Hematopoietic multipotent progenitor cell treated with erythropoietin and hydrocortisone succinate and interleukin-3 and kit ligand, for 17 days (in vitro differentiated cells): ENCODE measurements around the gene RPLP2.

ENCODE experiments used
- DNase-seq: peaks from one replicate; pipeline ENCODE4 v3.0.0-alpha.2; 2015; ENCODE audit warnings: low spot score

RPLP2 gene

DNA sequence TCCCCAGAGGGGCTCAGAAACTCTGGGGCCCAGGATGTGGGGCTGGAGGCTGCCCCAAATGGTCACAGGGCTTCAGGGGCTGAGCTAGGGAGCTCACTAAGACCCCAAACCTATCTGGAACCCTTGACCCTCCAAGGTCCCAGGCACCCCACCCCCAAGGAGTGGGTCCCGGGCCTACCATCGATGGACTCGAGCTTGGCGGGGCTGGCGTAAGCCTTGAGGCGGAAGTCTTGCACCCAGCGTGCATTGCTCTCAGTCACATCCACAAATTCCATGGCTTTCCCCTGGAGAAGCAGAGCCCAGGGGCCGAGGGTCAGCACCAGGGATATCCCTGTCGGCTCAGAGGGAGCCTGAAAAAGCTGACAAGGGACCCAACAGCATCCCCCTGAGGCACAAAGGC lies 35.9 kb upstream of the RPLP2 start:
- DNase-seq: no peak

DNA sequence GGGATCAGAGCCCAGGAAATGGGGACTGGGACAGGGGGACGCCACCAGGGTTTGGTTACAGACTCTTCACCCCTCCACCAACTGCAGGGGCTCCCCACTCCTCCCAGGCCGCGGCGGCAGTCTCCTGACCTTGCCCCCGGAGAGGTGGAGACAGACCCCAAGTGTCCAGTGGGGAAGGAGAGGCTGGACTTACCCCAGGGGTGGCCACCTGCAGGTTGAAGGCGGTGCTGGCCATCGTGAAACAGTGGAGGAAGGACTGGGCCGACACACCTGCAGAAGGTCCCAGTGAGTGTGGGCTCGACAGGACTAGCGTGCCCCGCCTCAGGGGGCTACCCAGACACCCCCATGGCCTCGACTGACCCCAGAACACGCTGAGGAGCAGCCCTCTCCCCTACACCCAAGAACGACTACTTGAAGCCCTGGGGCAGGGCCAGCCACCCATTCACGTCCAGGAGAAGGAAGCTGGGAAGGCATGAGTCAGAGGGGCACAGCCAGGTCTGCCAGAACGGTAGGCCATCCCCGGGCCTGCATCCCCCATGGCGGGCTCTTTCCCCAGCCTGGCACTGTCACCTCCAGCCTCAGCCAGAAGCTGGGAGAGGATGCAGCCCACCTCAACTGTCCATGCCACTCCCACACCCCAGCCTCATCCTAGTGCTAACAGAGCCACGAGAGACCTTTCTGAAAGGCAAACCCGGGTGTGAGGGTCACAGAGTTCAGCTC lies 34.7 kb upstream of the RPLP2 start:
- DNase-seq: no peak

DNA sequence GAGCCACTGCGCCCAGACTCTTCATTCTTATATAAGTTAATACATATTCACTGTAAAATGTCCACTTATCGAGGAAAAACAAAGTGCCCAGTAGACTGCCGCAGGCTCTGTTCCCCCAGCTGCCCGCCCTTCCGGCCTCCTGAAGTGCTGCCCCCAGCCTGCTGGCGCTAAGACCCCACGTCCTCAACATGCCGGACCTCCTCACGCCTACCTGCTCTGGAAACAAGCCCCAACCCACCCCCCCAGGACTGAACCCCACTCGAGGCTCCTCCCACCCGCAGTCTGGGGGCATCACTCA lies 33.6 kb upstream of the RPLP2 start:
- DNase-seq: no peak

DNA sequence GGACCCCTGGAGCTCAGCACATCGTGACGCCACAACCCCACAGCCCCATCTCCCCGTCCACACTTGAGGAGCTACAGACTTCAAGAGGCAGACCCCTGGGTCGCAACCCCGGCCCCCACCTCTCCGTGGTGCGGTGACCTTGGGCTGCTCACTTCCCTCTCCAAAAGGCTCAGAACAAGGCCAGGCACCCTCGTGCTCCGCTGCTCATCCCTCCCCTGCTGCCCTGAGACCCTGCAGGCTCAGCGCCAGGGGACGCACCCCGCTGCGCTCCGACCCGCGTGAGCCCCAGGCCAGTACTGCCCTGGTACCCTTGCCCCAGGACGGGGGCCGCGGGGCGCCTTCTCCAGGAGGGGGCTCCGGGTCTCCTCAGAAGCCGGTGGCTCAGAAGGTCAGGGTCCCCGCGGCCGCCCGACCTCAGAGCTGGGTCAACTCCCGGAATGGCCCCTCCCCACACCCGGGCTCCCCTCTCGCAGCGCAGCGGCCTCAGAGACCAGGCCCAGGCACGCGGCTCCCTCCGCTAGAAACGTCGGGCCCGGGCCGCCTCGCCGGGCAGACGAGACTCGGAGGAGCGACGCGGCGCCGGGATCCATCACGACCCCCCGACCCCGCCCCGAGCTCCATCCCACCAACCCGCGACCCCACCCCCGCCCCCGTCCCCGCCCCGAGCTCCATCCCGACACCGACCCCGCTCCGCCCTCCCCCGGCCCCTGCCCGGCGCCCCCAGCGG lies 33.0 kb upstream of the RPLP2 start:
- peak; percentile 46 for DNase-seq

DNA sequence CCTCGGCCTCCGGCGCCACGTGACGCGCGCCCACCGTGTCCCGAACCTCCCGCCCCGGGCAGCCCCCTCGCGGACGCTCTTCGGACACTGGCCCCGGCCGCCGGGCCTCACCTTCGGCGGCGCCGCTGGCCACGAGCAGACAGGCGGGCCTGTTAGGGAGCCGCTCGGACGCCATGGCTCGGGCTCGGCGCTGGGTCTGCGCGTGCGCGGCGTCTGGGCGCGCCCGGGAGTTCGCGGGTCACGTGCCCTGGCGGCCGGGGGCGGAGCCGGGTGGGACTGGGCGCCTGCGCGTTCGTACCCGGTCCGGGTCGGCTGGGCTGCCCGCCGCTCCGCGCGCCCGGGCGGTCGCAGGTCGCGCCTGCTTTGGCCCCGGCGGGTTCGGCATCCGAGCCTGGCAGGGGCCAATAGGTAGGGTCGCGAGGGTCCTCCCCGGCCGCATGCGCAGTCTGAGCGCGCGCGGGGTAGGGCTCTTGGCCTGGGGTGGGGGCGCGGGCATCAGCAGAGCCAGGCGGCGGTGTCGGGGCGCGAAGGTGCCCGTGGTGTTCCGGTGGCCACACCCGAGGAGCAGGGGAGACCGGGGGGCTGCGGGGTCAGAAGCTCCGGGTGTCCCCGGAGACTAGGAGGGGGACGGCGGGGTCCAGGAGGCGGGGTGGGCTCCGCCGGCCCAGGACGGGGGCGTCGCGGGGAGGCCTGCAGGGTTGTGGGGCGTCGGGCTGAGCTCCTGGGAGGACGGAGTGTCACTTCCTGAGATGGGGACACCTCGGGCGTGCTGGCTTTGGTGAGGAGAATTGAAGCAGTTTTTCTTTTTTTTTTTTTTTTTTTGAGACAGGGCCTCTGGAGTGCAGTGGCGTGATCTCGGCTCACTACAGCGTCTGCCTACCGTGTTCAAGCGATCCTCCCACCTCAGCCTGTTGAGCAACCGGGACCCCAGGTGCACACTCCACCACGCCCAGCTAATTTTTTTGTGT lies 32.2 kb upstream of the RPLP2 start, which contains the start of gene GATD1:
GATD1 (minus strand) TSS at position 200 of the 968 bp plus-strand sequence; CDS start at position 175, 25 bp downstream.
- peak; percentile 95 for DNase-seq

DNA sequence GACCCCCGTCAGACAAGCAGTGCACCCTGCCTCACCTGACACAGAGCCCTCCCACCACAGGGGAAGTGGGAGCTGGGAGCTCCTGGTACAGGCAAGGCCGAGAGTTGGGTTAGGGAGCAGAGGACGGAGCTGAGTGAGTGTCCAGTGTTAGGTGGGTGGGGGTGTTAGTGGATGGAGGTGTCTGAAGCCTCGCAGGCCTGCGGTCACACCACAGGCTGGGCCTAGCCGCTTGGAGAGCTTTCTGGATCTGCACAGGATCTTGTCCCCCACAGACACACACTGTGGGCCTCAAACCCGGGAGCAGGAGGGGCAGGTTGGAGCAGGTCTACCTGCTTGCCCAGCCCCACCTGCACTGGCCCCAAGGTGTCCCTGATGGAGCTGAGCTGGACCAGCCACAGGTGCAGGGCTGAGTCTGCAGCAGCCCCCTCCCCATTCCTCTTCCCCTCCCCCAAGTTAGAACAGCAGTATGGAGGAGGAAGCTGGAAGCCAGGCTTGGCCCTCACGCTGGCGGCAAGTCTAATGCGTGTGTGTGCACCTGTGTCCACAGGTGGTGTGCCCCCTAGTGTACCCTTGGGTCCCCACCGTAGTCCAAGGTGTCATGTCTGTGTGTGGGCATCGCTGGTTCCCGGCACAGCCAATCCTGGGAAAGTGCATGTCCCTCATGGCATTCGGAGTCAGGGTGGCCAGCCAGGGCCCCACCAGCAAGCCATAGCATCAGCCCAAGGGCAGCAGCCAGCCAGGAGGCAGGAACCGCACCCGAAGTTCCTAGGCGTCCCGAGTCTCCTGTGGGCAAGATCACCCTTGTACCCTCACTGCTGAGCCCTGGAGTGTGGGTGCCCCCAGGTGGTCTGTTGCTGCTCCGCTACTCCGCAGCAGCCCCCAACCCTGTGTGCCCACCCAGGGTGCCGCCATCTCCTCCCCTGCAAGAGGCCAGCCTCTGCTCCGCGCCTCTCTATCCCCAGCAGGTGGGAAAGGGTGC lies 30.5 kb upstream of the RPLP2 start:
- DNase-seq: no peak

DNA sequence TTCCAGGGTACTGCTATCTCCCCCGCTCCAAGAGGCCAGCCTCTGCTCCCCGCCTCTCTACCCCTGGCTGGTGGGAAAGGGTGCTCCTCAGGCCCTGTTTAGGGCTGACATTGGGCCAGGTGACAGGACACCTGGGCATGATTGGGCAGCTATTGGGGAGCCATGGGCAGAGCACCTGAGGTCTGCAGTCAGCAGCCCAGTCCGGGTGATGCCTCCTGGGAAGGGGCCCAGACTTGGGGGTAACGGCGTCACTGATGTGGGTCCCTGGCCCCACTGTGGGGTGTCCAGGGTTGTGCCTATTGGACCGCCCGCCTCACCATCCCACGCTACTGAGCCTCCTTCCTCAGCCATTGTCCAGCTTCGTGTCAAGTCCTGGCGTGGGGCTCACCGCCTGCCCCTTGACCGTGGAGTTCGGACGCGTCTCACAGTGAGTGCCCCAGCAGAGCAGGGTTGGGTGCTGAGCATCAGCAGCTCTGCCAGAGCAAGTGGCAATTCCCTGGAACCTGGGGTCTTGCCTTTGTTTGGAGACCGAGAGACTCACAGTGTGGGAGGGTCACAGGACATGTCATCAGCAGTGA lies 29.7 kb upstream of the RPLP2 start:
- DNase-seq: no peak

DNA sequence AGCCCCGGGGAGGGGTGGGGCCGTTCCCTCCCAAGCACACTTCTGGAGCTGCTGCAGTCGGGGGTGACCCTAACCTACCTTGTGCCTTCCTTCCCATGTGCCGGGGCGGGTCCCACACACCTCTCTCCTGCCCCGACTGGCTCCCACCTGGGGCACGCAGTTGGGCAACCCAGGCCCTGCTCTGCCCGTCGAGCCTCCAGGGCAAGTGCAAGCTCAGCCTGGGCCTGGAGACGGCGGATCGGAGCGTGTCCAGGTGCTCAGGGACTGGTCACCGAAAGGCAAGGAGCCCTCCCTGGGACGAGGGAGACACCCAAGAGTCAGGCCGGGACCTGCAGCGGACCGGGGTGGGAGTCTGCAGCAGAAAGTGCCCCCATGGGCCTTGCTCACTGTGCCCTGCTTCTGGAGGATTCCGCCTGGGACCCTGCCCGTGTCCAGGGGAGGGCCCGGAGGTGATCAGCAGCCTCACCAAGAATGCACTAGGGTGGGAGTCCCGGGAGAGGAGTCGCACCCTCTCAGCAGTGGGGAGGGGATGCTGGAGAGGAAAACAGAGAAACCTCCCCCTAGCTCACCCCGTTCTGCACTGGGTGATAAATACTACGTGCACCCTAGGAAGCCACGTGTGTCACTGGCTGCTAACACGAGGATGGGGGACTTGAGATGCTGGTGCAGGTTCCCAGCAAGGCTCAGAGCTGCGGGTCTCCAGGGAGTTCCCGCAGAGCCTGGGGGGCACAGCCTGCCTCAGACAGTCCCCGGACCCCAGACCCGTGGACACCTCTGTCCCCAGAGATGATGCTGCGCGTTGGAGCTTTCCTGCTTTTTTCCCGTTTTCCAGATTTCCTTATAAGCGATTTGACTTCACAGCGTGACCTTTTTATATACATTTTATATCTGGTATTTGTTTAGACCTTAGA lies 27.2 kb upstream of the RPLP2 start:
- DNase-seq: no peak

DNA sequence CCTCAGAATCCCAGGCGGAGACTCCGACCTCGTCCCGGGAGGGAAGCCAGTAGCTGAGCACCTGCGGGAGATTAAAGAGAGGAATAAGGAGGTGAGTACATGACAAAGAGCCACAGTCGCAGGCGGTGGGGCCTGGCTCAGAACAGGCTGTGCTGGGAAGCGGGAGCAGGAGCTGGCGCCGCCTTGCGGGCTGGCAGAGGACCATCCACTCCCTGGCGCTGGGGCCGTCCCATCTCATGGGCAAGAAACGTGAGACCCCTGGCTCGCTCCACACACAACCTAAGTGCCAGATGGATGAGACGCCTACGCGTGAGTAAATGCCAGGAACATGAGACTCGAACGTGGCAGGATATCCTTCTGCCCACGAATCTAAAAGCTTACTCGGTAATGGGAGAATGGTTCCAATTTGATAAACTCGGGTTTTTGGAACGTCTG lies 26.2 kb upstream of the RPLP2 start:
- peak; percentile 44 for DNase-seq

DNA sequence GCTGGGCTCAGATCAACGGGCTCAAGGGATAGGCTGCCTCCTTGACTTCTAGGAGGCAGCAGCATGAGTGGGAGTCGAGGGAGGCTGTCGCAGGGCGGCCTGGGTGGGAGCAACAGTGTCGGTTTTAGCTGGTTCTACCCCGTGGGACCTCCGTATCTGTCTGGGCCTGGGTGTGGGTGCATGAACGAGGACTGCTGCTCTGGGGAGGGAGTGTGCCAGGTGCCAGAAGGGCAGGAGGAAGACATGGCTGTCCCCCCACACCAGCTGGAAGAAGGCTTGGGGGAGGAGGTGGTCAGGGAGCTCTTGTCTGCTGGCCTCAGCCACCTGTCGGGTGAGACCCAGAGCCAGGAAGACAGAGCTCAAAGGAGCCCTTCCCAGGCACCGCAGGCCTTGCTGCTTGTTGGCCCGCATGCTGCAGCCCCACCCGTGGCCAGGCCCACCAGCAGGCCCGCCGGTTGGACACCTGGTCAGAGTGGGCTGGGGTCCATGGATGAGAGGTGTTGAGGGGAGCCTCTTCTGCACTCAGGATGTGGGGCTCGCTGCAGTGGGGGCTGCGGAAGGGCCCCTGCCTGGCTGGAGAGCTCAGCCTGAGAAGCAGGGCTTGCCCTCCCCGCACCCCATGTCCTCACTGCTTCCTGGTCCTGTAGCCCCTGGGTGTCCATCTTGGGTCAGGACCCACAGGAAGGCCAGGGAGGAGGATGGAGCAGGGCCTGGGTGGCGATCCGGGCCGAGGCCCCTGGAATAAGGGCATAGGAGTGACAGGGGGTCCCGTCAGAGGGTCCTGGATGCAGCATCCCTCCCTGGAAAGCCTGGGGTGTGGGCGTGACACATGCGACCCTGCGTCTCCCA lies 23.3 kb upstream of the RPLP2 start:
- DNase-seq: no peak

DNA sequence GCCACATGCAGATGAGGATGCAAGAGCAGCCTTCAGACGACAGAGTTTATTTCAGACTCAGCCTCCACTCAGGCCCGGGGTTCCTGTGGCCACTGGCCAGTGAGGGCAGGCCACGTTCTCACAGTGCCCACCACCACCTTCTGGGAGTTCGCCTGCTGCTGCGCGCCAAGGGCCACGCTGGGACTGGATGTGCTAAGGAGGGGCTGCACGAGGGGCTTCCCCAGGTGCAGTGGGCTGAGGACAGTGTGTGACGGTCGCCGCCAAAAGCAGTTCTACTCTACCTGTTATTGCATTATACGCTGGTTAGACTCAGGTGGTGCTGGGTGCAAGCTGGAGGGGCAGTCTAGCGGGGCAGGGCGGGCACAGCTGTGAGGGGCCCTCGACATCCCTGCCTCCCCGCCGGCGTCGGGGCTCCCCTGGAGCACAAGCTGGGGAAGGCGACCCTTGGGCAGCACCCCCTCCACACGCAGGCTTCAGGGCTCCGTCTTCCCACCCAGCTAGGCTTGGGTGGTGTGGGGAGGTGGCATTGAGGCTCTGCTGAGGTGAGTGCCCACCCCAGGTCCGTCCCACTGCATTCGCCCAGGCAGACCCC lies 22.6 kb upstream of the RPLP2 start:
- DNase-seq: no peak

DNA sequence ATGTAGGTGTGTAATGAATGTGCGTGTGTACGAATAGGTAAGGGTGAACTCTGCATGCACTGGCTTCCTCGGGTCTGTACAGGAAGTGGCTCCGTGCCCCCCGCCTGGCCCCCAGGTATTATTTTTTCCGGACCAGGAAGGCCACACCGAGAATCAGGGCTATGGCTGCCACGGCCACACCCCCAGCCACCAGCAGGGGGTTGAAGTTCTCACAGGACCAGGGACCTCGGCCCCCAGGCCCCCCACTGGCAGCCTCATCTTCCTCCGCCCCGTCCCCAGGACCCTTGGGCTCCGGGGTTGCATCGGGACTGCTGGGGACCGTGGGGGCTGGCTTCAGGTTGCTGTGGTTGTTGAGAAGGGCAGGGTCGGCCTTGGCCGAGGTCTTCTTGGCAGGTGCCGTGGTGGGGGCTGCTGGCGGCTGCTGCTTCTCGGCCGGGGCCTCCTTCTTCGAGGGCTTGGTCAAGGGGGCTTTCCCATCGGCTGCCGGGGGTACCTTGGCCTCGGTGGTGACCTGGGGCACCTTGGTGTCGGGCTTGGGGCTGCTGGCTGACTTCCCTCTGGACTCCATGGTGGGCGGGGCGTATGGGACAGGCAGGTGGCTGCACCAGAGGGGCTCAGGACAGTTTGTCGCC lies 21.6 kb upstream of the RPLP2 start:
- no peak for DNase-seq

DNA sequence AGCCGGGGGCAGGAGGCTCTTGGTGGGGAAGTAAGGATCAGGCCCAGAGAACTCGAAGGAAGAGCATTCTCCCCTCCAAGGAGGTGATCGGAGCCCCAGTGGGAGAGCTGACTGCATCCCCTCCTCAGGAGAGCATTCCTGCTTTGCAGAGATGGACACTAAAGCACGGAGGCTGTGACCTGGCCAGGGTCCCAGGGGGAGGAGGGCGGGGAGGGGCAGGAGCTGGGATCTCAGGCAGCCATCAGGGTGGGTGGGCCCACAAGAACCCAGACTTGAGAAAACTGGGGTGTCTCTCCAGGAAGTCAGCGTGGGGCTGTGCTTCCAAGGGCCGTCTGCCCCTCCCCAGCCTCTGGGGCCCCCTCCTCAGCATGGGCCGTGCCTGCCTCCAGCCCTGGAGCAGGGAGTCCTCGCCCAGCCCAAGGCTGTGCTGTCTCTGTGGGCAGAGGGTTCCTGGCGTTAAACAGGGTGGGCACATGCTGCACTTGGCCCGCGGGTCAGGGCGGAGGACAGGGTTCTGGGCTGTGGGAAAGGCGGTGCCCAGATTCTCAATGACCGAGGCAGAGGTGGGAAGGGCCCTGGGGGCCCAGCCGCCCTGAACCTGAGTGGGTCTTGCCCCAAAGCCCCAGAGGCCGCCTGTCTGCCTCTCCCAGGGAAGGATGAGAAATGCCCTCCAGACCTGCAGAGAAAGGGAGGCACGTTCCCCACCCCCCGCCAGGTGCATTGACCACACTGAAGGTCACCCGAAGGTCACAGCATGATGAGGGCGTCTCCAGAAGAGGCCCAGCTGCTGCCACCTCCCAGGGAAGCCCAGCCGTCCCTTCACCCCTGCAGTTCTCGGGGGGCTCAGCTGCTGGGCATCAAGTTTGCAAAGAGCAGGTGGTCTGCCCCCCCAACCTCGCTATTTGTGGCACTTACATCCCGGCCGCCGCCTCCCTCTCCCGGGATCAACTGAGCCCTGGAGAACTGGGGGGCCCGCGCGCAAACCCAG lies 20.5 kb upstream of the RPLP2 start:
- no peak for DNase-seq

DNA sequence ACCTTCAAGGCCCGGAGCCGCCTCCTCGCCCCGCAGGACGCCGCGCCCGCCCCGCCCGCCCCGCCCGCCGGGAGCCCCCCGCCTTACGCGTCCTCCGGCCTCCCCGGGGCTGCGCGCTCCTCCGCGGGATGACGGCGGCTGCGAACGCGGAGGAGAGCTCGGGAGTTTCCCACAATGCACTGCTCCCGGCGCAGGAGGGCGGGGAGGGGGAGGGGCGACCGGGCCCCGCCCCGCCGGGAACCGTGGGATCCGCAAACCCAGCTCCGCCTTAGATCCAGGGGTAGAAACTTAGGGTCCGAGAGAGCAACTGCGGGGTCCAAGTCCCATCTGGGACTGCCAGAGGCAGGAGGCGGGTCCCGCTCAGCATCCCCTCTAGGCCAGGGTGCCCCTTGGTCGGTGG lies 19.8 kb upstream of the RPLP2 start, which contains the start of gene CEND1:
CEND1 (minus strand) TSS at position 148 of the 400 bp plus-strand sequence. CDS start 1,514 bp downstream, outside the sequence.
- no peak for DNase-seq

DNA sequence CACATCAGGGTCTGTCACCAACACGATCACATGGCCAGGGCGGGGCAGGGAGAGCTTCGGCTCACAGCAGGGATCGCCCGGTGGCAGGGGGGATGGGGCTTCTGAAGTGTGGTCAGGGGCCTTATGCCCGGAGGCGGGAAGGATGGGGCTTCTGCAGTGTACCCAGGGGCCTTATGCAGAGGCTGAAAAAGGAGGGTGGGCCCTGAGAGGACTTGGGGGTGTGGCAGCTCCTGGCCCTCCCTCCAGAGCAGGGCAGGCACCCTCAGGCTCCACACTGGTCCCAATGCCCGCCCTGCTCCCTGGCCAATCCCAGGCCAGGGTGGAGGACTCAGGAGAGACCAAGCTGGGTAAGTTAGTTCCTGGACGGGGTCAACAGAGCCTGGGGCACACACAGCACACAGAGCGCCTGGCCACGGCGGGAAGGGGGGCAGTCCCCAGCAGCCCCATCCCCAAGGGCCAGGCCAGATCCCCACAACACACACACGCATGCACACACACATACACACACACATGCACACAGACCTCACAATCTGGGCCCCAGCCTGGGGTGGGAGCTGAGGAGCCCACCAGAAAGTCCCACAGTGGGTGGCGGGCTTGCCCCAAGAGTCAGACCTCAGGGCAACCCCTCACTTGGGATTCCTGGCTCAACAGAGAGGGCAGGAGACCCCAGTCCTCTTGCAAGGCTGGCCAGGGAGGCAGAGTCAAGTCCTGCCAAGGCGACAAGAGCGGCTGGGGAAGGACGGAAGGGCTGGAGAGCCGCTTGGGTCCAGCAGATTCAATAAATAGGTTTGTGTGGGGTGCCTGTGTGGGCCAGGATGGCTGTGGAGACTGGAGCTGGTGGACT lies 18.8 kb upstream of the RPLP2 start:
- no peak for DNase-seq
